K562 (cell line): ENCODE data around the gene DBX1. TPM values are rescaled to one million over a fixed set of nuclear protein-coding genes. Genes with fewer than 3 reads are reported as not detected.

Source experiments
- ATAC-seq: fragments of 200-7000 bp; cut with Tn5 transposase; 3 replicates; pipeline ENCODE4 v1.9.1; 2020; ENCODE audit warnings: moderate library complexity
- BruUV-seq: library from RNA; stranded (reverse); fragments of 400-500 nt; replicated peaks from 2 replicates; lab custom pipeline; 2021; lab: Mats Ljungman, UMichigan
- CTCF ChIA-PET: fragments of 300-600 bp; formaldehyde crosslinking; extraction: SDS; loops from one replicate; lab custom pipeline; 2021; ENCODE audit warnings: low intra/inter-chr PET ratio; lab: Yijun Ruan, JAX
- POLR2A ChIA-PET: fragments of 300-600, 350-650 bp; sonication (Branson Sonifier 250); formaldehyde crosslinking; extraction: SDS; loops from one replicate; lab custom pipeline; 2021; ENCODE audit warnings: antibody characterized with exemption, inconsistent platforms; lab: Yijun Ruan, JAX
- DNase-seq, 4 experiments: peaks; one replicate each; pipeline versions ENCODE4 v3.0.0 to v3.0.0-alpha.2; 2011 to 2018; ENCODE audit warnings: low spot score in 3 of 4, mixed read lengths in 3 of 4; ENCODE audit errors: extremely low read depth in 1 of 4
- FAIRE-seq: peaks from 2 replicates; lab custom pipeline; 2011; peaks lifted over from hg19 to GRCh38; lab: Jason Lieb, UNC
- H2AFZ ChIP-seq: 2 replicates; pipeline ENCODE4 v1.6.0; 2011; ENCODE audit warnings: low read depth, low read length, control low read depth, inconsistent platforms
- H3K27ac ChIP-seq: fragments of 200-600 bp; 3 replicates; pipeline ENCODE4 v1.8.0; 2011; ENCODE audit warnings: low read depth, mild to moderate bottlenecking, control low read depth, inconsistent platforms, low read length, moderate library complexity, mixed read lengths; ENCODE audit errors: extremely low read depth
- H3K27me3 ChIP-seq, 2 experiments: fragments of 300-600 bp in 1 of 2; 2 replicates in 1 of 2; 3 replicates in 1 of 2; pipeline versions ENCODE4 v1.6.0 to v1.8.0; 2011; ENCODE audit warnings: inconsistent platforms in 2 of 2, low read length in 2 of 2, mild to moderate bottlenecking in 1 of 2, mixed read lengths in 1 of 2, moderate library complexity in 1 of 2; ENCODE audit not compliant: control insufficient read depth in 2 of 2, insufficient read depth in 2 of 2
- H3K36me3 ChIP-seq: fragments of 300-600 bp; 3 replicates; pipeline ENCODE4 v1.8.0; 2011; ENCODE audit warnings: mild to moderate bottlenecking, low read length, inconsistent platforms; ENCODE audit not compliant: control insufficient read depth, insufficient read depth
- H3K4me1 ChIP-seq, 2 experiments: fragments of 200-600 bp in 1 of 2; replicated peaks in 1 of 2; 2 replicates in 1 of 2; 3 replicates in 1 of 2; pipeline versions ENCODE4 v1.5.1 to v1.8.0; 2011; ENCODE audit warnings: inconsistent platforms in 2 of 2, low read length in 2 of 2, mild to moderate bottlenecking in 1 of 2, mixed read lengths in 1 of 2, moderate library complexity in 1 of 2; ENCODE audit not compliant: control insufficient read depth in 2 of 2, insufficient read depth in 2 of 2
- H3K4me2 ChIP-seq: 2 replicates; pipeline ENCODE4 v1.6.1; 2011; ENCODE audit warnings: low read length, control low read depth, inconsistent platforms, mixed read lengths; ENCODE audit not compliant: insufficient read depth
- H3K4me3 ChIP-seq: fragments of 200-600 bp; sonication (generic), shearing (Covaris generic); 2 replicates; pipeline ENCODE4 v1.5.1; 2016; ENCODE audit warnings: control low read depth, inconsistent platforms
- H3K79me2 ChIP-seq: fragments of 200-600 bp; 3 replicates; pipeline ENCODE4 v1.8.0; 2011; ENCODE audit warnings: low read length, inconsistent platforms; ENCODE audit not compliant: control insufficient read depth, insufficient read depth
- H3K9ac ChIP-seq, 2 experiments: 2 replicates each; pipeline versions ENCODE4 v1.6.0 to v1.6.1; 2011; ENCODE audit warnings: low read depth in 2 of 2, low read length in 2 of 2, control low read depth in 1 of 2, inconsistent platforms in 1 of 2, mild to moderate bottlenecking in 1 of 2, mixed read lengths in 1 of 2; ENCODE audit not compliant: insufficient read depth in 1 of 2
- H3K9me1 ChIP-seq: one replicate; pipeline ENCODE4 v1.6.0; 2011; ENCODE audit warnings: inconsistent platforms, mild to moderate bottlenecking, low read length, moderate library complexity; ENCODE audit not compliant: control insufficient read depth, insufficient read depth
- H3K9me3 ChIP-seq: replicated peaks from 2 replicates; pipeline ENCODE4 v1.5.1; 2011; ENCODE audit warnings: low read depth, low read length, inconsistent platforms; ENCODE audit not compliant: control insufficient read depth, insufficient read depth
- H4K20me1 ChIP-seq: replicated peaks from 2 replicates; pipeline ENCODE4 v1.6.1; 2011; ENCODE audit warnings: low read length, inconsistent platforms, mixed read lengths; ENCODE audit not compliant: control insufficient read depth, insufficient read depth
- ARID1B ChIP-seq: fragments of 450-650 bp; IDR thresholded peaks from 2 replicates; pipeline ENCODE4 v1.6.1; 2016; ENCODE audit warnings: antibody characterized with exemption, mild to moderate bottlenecking, inconsistent platforms
- ATF7 ChIP-seq: fragments of 450-650 bp; IDR thresholded peaks from 2 replicates; pipeline ENCODE4 v1.7.1; 2014; ENCODE audit warnings: mild to moderate bottlenecking, moderate library complexity
- GABPA ChIP-seq: fragments of 200-800 bp; sonication (Bioruptor generic); conservative IDR thresholded peaks from 2 replicates; pipeline ENCODE4 v1.6.1; 2016; ENCODE audit warnings: low read depth, missing genetic modification characterization, missing compliant biosample characterization
- POLR3A ChIP-seq: IDR thresholded peaks from 2 replicates; pipeline ENCODE4 v1.6.1; 2011; ENCODE audit warnings: borderline replicate concordance, mild to moderate bottlenecking, moderate library complexity; ENCODE audit not compliant: insufficient read length, insufficient read depth; ENCODE audit errors: extremely low read depth
- ZNF124 ChIP-seq: sonication (generic); formaldehyde crosslinking; IDR thresholded peaks from 2 replicates; pipeline ENCODE4 v1.8.1; 2022; ENCODE audit warnings: missing genetic modification reagents
- ZNF197 ChIP-seq: fragments of 200-800 bp; sonication (Bioruptor generic); IDR thresholded peaks from 2 replicates; pipeline ENCODE4 v1.6.1; 2016; ENCODE audit warnings: low read depth, missing genetic modification characterization, missing compliant biosample characterization
- ZNF445 ChIP-seq: fragments of 250-450 bp; sonication (Bioruptor Pico); IDR thresholded peaks from 2 replicates; pipeline ENCODE4 v1.4.0; 2020; ENCODE audit warnings: low read depth, mild to moderate bottlenecking, moderate library complexity
- ZSCAN29 ChIP-seq: fragments of 450-650 bp; IDR thresholded peaks from 2 replicates; pipeline ENCODE4 v1.6.1; 2017
- WGBS: fragments of 100-300 bp; shearing (Covaris generic); methylation state at CpG from one replicate; pipeline ENCODE4 v1.1.6; 2016; ENCODE audit warnings: low coverage, mixed read lengths; ENCODE audit not compliant: insufficient coverage; ENCODE audit errors: missing lambda C conversion rate; 5-methylcytosine and 5-hydroxymethylcytosine counted together
- in situ Hi-C: fragments of 300-500 bp; cut with MboI; formaldehyde crosslinking; loops from 4 replicates; pipeline ENCODE4 v1.15.0; 2018; ENCODE audit warnings: inconsistent platforms, mixed read lengths
- intact Hi-C: fragments of 100-400 bp; cut with micrococcal nuclease; formaldehyde crosslinking; loops from 2 replicates; pipeline ENCODE4 v1.14.2; 2022
- polyA plus RNA-seq, 8 experiments: library from polyadenylated mRNA; depleted of rRNA in 4 of 8; stranded (reverse) in 5 of 8; unstranded in 3 of 8; fragments of >200 nt; fragmentation: Nextera tagmentation in 2 of 8; fragmentation: Illumina TruSeq in 1 of 8; extraction: Ambion mirVana in 2 of 8; extraction: Trizol in 1 of 8; gene quantifications; 2 replicates each; pipeline versions ENCODE4 v1.2.1 to v1.2.3, GENCODE V29; 2011 to 2014; ENCODE audit warnings: inconsistent platforms in 1 of 8, missing spikeins in 1 of 8
- total RNA-seq, 7 experiments: library from RNA; depleted of rRNA in 6 of 7; stranded (reverse); fragments of >200 nt in 6 of 7; fragmentation: Illumina TruSeq in 2 of 7; extraction: Trizol in 2 of 7; gene quantifications; 2 replicates each; pipeline versions ENCODE4 v1.2.1 to v1.2.3, GENCODE V29; 2011 to 2021; ENCODE audit warnings: low replicate concordance in 1 of 7

Gene DBX1
- total and polyA plus RNA-seq, 9 of the 15 experiments (the other 6 are each of a cell fraction or from before 2014, with no cell fraction given), result not detected

DNA sequence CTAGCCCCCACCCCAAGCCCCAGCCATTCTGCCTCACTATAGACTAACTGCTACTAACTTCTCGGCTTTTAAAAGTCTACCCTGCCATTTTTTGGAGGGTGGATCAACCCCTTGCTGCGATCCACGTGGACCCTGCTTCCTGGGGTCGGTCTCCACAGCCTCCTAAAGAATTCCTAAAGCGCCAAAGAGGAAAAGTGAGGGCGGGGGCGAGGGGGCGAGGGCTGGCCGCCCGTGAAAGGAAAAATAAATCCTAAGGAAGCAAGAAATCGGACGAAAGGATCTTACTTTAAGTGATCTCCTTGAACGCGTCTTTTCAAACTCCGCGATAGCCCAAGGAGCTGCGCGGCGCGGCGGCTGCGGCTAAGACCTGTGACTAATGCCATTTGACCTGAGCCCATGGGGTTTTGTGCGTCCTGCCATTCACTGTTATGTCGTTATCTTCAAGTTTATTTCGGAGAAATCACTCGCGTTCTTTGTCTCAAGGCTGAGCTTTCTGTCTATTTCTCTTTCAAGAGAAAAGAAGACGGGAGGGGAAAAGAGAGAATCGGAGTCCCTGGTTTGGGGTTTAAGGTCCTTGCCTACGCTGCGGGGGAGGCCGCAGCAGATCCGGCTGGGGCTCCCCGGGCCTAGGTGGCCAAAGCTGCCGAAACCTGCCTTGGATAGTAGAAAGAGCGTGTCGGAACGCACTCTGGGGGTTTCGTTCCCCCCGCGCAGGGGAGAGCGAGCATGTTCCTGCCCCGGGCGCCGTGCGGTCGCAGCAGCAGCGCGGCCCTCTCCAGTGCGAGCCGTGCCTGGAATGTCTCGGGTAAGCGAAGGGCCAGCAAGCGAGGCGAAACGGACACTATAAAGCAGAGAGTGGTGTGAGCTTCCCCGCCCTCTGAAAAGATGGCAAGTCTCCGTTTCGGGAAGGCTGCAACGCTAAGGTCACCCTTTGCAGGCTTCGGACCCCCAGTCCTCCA, 2.8 kb upstream of the DBX1 start:
- H3K4me1 ChIP-seq, result peaks cover 0 to 10% of the 10 kb centered on the region in 2 experiments; a peak in 2 of 5 replicates
- no peak overlapping the region for H2AFZ ChIP-seq
- TF ChIP-seq ZSCAN29 (no peak), ATF7 (no peak), POLR3A (no peak), ZNF445 (CRISPR knock-in tag) (no peak), ZNF124 (no peak), GABPA (tag) (no peak), ZNF197 (no peak), ARID1B (no peak)
- in situ Hi-C loops, result no loop called here
- no peaks in the 10 kb centered on the region for H3K9me1 ChIP-seq
- DNase-seq (peak in 1 of 4 experiments; percentile 13), ATAC-seq (no peak), FAIRE-seq (no peak)
- ChIA-PET POLR2A (interaction anchor here (0.6 kb wide), 1 partner anchor 1064 kb away, joined by 3 read pairs; no protein-coding TSS in a partner anchor), CTCF (no interaction called here)
- no peaks in the 10 kb centered on the region for H3K9me3 ChIP-seq
- no peak overlapping the region for H3K4me3 ChIP-seq
- no TSS peak for BruUV-seq
- intact Hi-C loops, result no loop called here
- H3K79me2 ChIP-seq, result no peaks in the 10 kb centered on the region
- no peaks in the 10 kb centered on the region for H4K20me1 ChIP-seq
- 12% methylated on average over 57 of the region's 61 CpGs for WGBS
- H3K27ac ChIP-seq, result no peak overlapping the region
- no peaks in the 10 kb centered on the region for H3K36me3 ChIP-seq
- H3K9ac ChIP-seq, result no peak overlapping the region
- H3K27me3 ChIP-seq, result peaks cover 50 to 58% of the 10 kb centered on the region in 2 experiments
- H3K4me2 ChIP-seq, result no peak overlapping the region
